Measurements from ENCODE around the gene DRAP1.

The DRAP1 gene

DNA sequence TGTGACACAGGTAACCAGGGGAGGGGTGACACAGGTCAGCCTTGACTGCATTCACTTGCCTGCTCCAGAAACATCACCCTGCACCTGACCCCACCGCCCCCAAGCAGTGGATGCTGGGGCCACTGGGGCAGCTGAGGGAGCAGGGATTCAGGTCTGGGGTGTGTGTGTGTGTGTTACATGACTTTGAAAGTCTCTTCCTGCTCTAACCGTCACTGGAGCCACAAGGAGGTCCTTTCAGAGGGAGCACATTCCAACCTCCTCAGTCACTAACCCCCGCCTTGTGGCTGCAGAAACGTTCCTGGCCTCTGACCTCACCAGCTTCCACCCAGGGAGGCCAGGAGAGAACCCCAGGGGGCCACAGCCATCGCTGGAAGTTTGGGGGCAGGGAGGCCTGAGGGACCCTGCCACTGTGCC, 16.2 kb upstream of the DRAP1 start:
- no peaks in the 10 kb centered on the region for H3K9me3 ChIP-seq (ENCODE audit: control insufficient read depth, insufficient read depth, low read length)
- no peak overlapping the region for H3K4me2 ChIP-seq (ENCODE audit: low read length)
- H3K27me3 ChIP-seq (ENCODE audit: control insufficient read depth, low read length) = peaks cover 45% of the 10 kb centered on the region
- H3K36me3 ChIP-seq (ENCODE audit: control insufficient read depth, low read length) = no peaks in the 10 kb centered on the region
- peaks cover 18% of the 10 kb centered on the region for H3K4me1 ChIP-seq (ENCODE audit: control insufficient read depth, low read length)
- H3K79me2 ChIP-seq (ENCODE audit: control insufficient read depth, low read length) = no peaks in the 10 kb centered on the region
- H4K20me1 ChIP-seq (ENCODE audit: control insufficient read depth, insufficient read depth, low read depth, low read length) = no peaks in the 10 kb centered on the region
- no peaks in the 10 kb centered on the region for H3K9me2 ChIP-seq (replicated peaks; ENCODE audit: control insufficient read depth, low read length)
- no peak overlapping the region for H3K4me3 ChIP-seq (ENCODE audit: low read length)
- H3K27ac ChIP-seq (ENCODE audit: low read depth, low read length) = no peak overlapping the region
- TF ChIP-seq EZH2phosphoT487 (IDR thresholded peaks at IDR 0.05; ENCODE audit: borderline replicate concordance, low read length) = no peak
- TF ChIP-seq, protein P1, sequence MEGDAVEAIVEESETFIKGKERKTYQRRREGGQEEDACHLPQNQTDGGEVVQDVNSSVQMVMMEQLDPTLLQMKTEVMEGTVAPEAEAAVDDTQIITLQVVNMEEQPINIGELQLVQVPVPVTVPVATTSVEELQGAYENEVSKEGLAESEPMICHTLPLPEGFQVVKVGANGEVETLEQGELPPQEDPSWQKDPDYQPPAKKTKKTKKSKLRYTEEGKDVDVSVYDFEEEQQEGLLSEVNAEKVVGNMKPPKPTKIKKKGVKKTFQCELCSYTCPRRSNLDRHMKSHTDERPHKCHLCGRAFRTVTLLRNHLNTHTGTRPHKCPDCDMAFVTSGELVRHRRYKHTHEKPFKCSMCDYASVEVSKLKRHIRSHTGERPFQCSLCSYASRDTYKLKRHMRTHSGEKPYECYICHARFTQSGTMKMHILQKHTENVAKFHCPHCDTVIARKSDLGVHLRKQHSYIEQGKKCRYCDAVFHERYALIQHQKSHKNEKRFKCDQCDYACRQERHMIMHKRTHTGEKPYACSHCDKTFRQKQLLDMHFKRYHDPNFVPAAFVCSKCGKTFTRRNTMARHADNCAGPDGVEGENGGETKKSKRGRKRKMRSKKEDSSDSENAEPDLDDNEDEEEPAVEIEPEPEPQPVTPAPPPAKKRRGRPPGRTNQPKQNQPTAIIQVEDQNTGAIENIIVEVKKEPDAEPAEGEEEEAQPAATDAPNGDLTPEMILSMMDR (IDR thresholded peaks at IDR 0.05; ENCODE audit: low read depth, low read length, poor library complexity, severe bottlenecking) = no peak
- no peaks in the 10 kb centered on the region; the same call in 1 of the 2 replicates for H3F3A ChIP-seq (ENCODE audit: control insufficient read depth, insufficient read depth)

GRCh38 chr11:65903715-65904114, 15.5 kb upstream of the DRAP1 start:
- no peaks in the 10 kb centered on the region for H4K20me1 ChIP-seq (ENCODE audit: control insufficient read depth, insufficient read depth, low read depth, low read length)
- H3K79me2 ChIP-seq (ENCODE audit: control insufficient read depth, low read length) = no peaks in the 10 kb centered on the region
- H3K4me2 ChIP-seq (ENCODE audit: low read length) = no peak overlapping the region
- H3K27me3 ChIP-seq (ENCODE audit: control insufficient read depth, low read length) = peaks cover 40% of the 10 kb centered on the region
- peaks cover 18% of the 10 kb centered on the region for H3K4me1 ChIP-seq (ENCODE audit: control insufficient read depth, low read length)
- no peaks in the 10 kb centered on the region for H3K9me3 ChIP-seq (ENCODE audit: control insufficient read depth, insufficient read depth, low read length)
- H3K36me3 ChIP-seq (ENCODE audit: control insufficient read depth, low read length) = no peaks in the 10 kb centered on the region
- no peak for TF ChIP-seq EZH2phosphoT487 (IDR thresholded peaks at IDR 0.05; ENCODE audit: borderline replicate concordance, low read length)
- TF ChIP-seq, protein P1 (IDR thresholded peaks at IDR 0.05; ENCODE audit: low read depth, low read length, poor library complexity, severe bottlenecking) = no peak
- no peak overlapping the region for H3K4me3 ChIP-seq (ENCODE audit: low read length)
- no peaks in the 10 kb centered on the region for H3K9me2 ChIP-seq (replicated peaks; ENCODE audit: control insufficient read depth, low read length)
- no peaks in the 10 kb centered on the region for H3F3A ChIP-seq (ENCODE audit: control insufficient read depth, insufficient read depth)
- H3K27ac ChIP-seq (ENCODE audit: low read depth, low read length) = no peak overlapping the region

DNA sequence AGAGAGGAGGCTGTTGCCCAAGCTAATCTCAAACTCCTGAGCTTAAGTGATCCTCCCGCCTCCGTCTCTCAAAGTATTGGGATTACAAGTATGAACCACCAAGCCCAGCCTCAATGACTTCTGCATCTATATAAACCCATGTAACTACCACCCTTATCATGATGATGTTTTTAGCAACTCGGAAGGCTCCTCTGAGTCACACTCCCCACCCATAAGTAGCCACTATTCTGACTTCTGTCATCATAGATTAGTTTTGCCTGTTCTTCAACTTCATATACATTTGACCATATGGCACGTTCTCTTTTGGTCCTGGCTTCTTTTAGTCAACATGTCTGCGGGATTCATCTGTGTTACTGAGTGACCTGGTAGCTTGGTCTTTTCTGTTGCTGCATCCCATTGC, 12.6 kb upstream of the DRAP1 start:
- no peak overlapping the region for H3K4me3 ChIP-seq (ENCODE audit: low read length)
- H3K27me3 ChIP-seq (ENCODE audit: control insufficient read depth, low read length) = peaks cover 45% of the 10 kb centered on the region
- no peak overlapping the region for H3K27ac ChIP-seq (ENCODE audit: low read depth, low read length)
- no peaks in the 10 kb centered on the region for H3K36me3 ChIP-seq (ENCODE audit: control insufficient read depth, low read length)
- TF ChIP-seq EZH2phosphoT487 (IDR thresholded peaks at IDR 0.05; ENCODE audit: borderline replicate concordance, low read length) = no peak
- no peaks in the 10 kb centered on the region for H4K20me1 ChIP-seq (ENCODE audit: control insufficient read depth, insufficient read depth, low read depth, low read length)
- H3K9me3 ChIP-seq (ENCODE audit: control insufficient read depth, insufficient read depth, low read length) = no peaks in the 10 kb centered on the region
- H3K4me2 ChIP-seq (ENCODE audit: low read length) = no peak overlapping the region
- no peaks in the 10 kb centered on the region for H3K4me1 ChIP-seq (ENCODE audit: control insufficient read depth, low read length)
- no peaks in the 10 kb centered on the region for H3K9me2 ChIP-seq (replicated peaks; ENCODE audit: control insufficient read depth, low read length)
- H3F3A ChIP-seq (ENCODE audit: control insufficient read depth, insufficient read depth) = no peaks in the 10 kb centered on the region
- no peaks in the 10 kb centered on the region for H3K79me2 ChIP-seq (ENCODE audit: control insufficient read depth, low read length)

GRCh38 chr11:65907878-65908277, 11.3 kb upstream of the DRAP1 start:
- Histone ChIP-seq H3K9me2 (replicated peaks; ENCODE audit: control insufficient read depth, low read length) (no peaks in the 10 kb centered on the region), H3K4me1 (ENCODE audit: control insufficient read depth, low read length) (0 out of 2 replicates have a peak, but pooled peaks cover 3% of the 10 kb centered on the region), H3K4me2 (ENCODE audit: low read length) (no peak overlapping the region), H3K27me3 (ENCODE audit: control insufficient read depth, low read length) (peaks cover 38% of the 10 kb centered on the region), H4K20me1 (ENCODE audit: control insufficient read depth, insufficient read depth, low read depth, low read length) (no peaks in the 10 kb centered on the region), H3K79me2 (ENCODE audit: control insufficient read depth, low read length) (no peaks in the 10 kb centered on the region), H3K36me3 (ENCODE audit: control insufficient read depth, low read length) (no peaks in the 10 kb centered on the region), H3F3A (ENCODE audit: control insufficient read depth, insufficient read depth) (no peaks in the 10 kb centered on the region), H3K27ac (ENCODE audit: low read depth, low read length) (no peak overlapping the region), H3K9me3 (ENCODE audit: control insufficient read depth, insufficient read depth, low read length) (no peaks in the 10 kb centered on the region), H3K4me3 (ENCODE audit: low read length) (no peak overlapping the region)
- TF ChIP-seq, protein P1 (IDR thresholded peaks at IDR 0.05; ENCODE audit: low read depth, low read length, poor library complexity, severe bottlenecking) = no peak
- no peak for TF ChIP-seq EZH2phosphoT487 (IDR thresholded peaks at IDR 0.05; ENCODE audit: borderline replicate concordance, low read length)

Data from DOHH2 (cell line).